Measurements from ENCODE around the gene PLA2G4E. TPM values are rescaled to one million over a fixed set of nuclear protein-coding genes. Genes with fewer than 3 reads are reported as not detected.

Gene PLA2G4E
- total RNA-seq, 1 donor from 2014 or later = not detected

GRCh38 chr15:41989573-41990242 lies 31.1 kb downstream of the PLA2G4E start:
- intact Hi-C loops (cut with micrococcal nuclease) = loop anchor here (1.0 to 5.0 kb wide), 4 partner anchors 70 to 217 kb away; partner anchors contain the start of gene MAPKBP1
- ATAC-seq (ENCODE audit: low read depth) (peak; percentile 100), DNase-seq (peak; percentile 83)
- peaks cover 5% of the 10 kb centered on the region for H3K27me3 Mint-ChIP-seq
- no peak overlapping the region for H3K4me3 Mint-ChIP-seq
- H3K27ac Mint-ChIP-seq = no peak overlapping the region
- ChIA-PET CTCF (interaction anchor here (0.6 to 4.5 kb wide), 21 partner anchors 9 to 217 kb away, joined by 3 to 63 read pairs (median 4); no protein-coding TSS in a partner anchor), POLR2A (interaction anchor here (0.6 to 1.0 kb wide), 4 partner anchors 29 to 92 kb away, joined by 3 to 8 read pairs (median 4); no protein-coding TSS in a partner anchor)
- H3K9me3 Mint-ChIP-seq = no peaks in the 10 kb centered on the region
- H3K36me3 Mint-ChIP-seq (ENCODE audit: low read depth) = no peaks in the 10 kb centered on the region
- no peaks in the 10 kb centered on the region for H3K4me1 Mint-ChIP-seq
- TF ChIP-seq CTCF (IDR thresholded peaks at IDR 0.05) = peak; percentile 85

GRCh38 chr15:41988896-41989572 lies 31.8 kb downstream of the PLA2G4E start:
- no peaks in the 10 kb centered on the region for H3K4me1 Mint-ChIP-seq
- no peak overlapping the region for H3K27ac Mint-ChIP-seq
- no peak for DNase-seq
- H3K9me3 Mint-ChIP-seq = no peaks in the 10 kb centered on the region
- POLR2A ChIA-PET = interaction anchor here (0.6 to 1.1 kb wide), 3 partner anchors 16 to 77 kb away, joined by 3 to 5 read pairs (median 3); no protein-coding TSS in a partner anchor
- peaks cover 8% of the 10 kb centered on the region for H3K27me3 Mint-ChIP-seq
- no peak overlapping the region for H3K4me3 Mint-ChIP-seq
- ATAC-seq (ENCODE audit: low read depth) = no peak
- intact Hi-C loops (cut with micrococcal nuclease) = loop anchor here (1.0 to 5.0 kb wide), 4 partner anchors 70 to 217 kb away; partner anchors contain the start of gene MAPKBP1
- CTCF ChIA-PET = interaction anchor here (0.6 to 4.5 kb wide), 21 partner anchors 9 to 216 kb away, joined by 3 to 63 read pairs (median 4); no protein-coding TSS in a partner anchor
- no peak for TF ChIP-seq CTCF (IDR thresholded peaks at IDR 0.05)
- no peaks in the 10 kb centered on the region for H3K36me3 Mint-ChIP-seq (ENCODE audit: low read depth)

GRCh38 chr15:41987925-41988275 lies 32.9 kb downstream of the PLA2G4E start:
- no peak overlapping the region for H3K27ac Mint-ChIP-seq
- H3K36me3 Mint-ChIP-seq (ENCODE audit: low read depth) = no peaks in the 10 kb centered on the region
- H3K9me3 Mint-ChIP-seq = no peaks in the 10 kb centered on the region
- H3K4me3 Mint-ChIP-seq = no peak overlapping the region
- TF ChIP-seq CTCF (IDR thresholded peaks at IDR 0.05) = no peak
- no peaks in the 10 kb centered on the region for H3K4me1 Mint-ChIP-seq
- ChIA-PET CTCF (interaction anchor here (0.6 to 4.5 kb wide), 5 partner anchors 9 to 1337 kb away, joined by 3 to 63 read pairs (median 4); no protein-coding TSS in a partner anchor), POLR2A (interaction anchor here (1.1 kb wide), 1 partner anchor 15 kb away, joined by 3 read pairs; no protein-coding TSS in a partner anchor)
- DNase-seq = no peak
- ATAC-seq (ENCODE audit: low read depth) = no peak
- peaks cover 10% of the 10 kb centered on the region for H3K27me3 Mint-ChIP-seq
- intact Hi-C loops (cut with micrococcal nuclease) = loop anchor here (5.0 kb wide), 1 partner anchor 216 kb away; the partner anchor contains the start of gene MAPKBP1

- intact Hi-C loops (cut with micrococcal nuclease) = loop anchor here (5.0 kb wide), 1 partner anchor 215 kb away; the partner anchor contains the start of gene MAPKBP1
- TF ChIP-seq CTCF (IDR thresholded peaks at IDR 0.05) = no peak
- ATAC-seq (ENCODE audit: low read depth) = no peak
- H3K27ac Mint-ChIP-seq = no peak overlapping the region
- no peaks in the 10 kb centered on the region for H3K9me3 Mint-ChIP-seq
- peaks cover 10% of the 10 kb centered on the region for H3K27me3 Mint-ChIP-seq
- H3K4me3 Mint-ChIP-seq = no peak overlapping the region
- H3K4me1 Mint-ChIP-seq = no peaks in the 10 kb centered on the region
- no peak for DNase-seq
- ChIA-PET CTCF (interaction anchor here (0.6 to 4.5 kb wide), 4 partner anchors 9 to 1337 kb away, joined by 3 to 63 read pairs (median 25); no protein-coding TSS in a partner anchor), POLR2A (interaction anchor here (1.1 kb wide), 1 partner anchor 15 kb away, joined by 3 read pairs; no protein-coding TSS in a partner anchor)
- no peaks in the 10 kb centered on the region for H3K36me3 Mint-ChIP-seq (ENCODE audit: low read depth)
These were observed 33.5 kb downstream of the PLA2G4E start for GRCh38 chr15:41987246-41987924.
